ENCODE data around the gene PPP3CA.

- TF ChIP-seq POLR2A (IDR thresholded peaks at IDR 0.05) (no peak), CTCF (IDR thresholded peaks at IDR 0.05) (no peak)
These were observed 82.8 kb downstream of the PPP3CA start for GRCh38 chr4:101264512-101264911.

All from right lobe of liver (tissue), 4 donors.